Measurements from ENCODE around the gene FRMD6.

- no peak for TF ChIP-seq POLR2A (IDR thresholded peaks at IDR 0.05)
- no peak for TF ChIP-seq CTCF (IDR thresholded peaks at IDR 0.05)
- no peak for TF ChIP-seq POLR2AphosphoS5 (IDR thresholded peaks at IDR 0.05)
Measured at GRCh38 chr14:51716610-51717009, 64.9 kb downstream of the FRMD6 start.

All from suprapubic skin (tissue), 4 donors.